Mammary epithelial cell (primary cell): ENCODE results near the gene PID1.

ENCODE experiments used
- CTCF ChIP-seq, 2 donors: IDR thresholded peaks in 1 of 2; conservative IDR thresholded peaks in 1 of 2; 2 replicates each; pipeline ENCODE4 v1.5.1; 2011 to 2012; ENCODE audit warnings: inconsistent platforms in 2 of 2, low read length in 2 of 2, mild to moderate bottlenecking in 2 of 2, control low read depth in 1 of 2, low read depth in 1 of 2; ENCODE audit not compliant: insufficient read depth in 1 of 2; ENCODE audit errors: extremely low read depth in 1 of 2
- EZH2 ChIP-seq: IDR thresholded peaks from 2 replicates; pipeline ENCODE4 v1.6.1; 2012; ENCODE audit warnings: low read length, inconsistent platforms, borderline replicate concordance

GRCh38 chr2:229196448-229196847 lies 74.6 kb downstream of the PID1 start:
- TF ChIP-seq CTCF (conservative IDR thresholded peaks at IDR 0.05 in 1 of 2, IDR thresholded peaks at IDR 0.05 in 1 of 2; ENCODE audit: extremely low read depth in 1 of 2, insufficient read depth in 1 of 2, low read depth in 1 of 2, low read length in 2 of 2) (no peak), EZH2 (no peak)
